HG03439 (cell line): ENCODE measurements around the gene SLC9A9.

Experiments used
- ATAC-seq: cut with Tn5 transposase; IDR thresholded peaks from one replicate; pipeline ENCODE4 v1.9.1; 2021; ENCODE audit warnings: mild to moderate bottlenecking, moderate library complexity; ENCODE audit not compliant: unreplicated experiment

The SLC9A9 gene

GRCh38 chr3:143343031-143343430 lies 505.2 kb downstream of the SLC9A9 start:
- ATAC-seq: no peak

- ATAC-seq: no peak
Measured at GRCh38 chr3:143339451-143339850, 508.8 kb downstream of the SLC9A9 start.

- no peak for ATAC-seq
Measured at GRCh38 chr3:143337387-143337786, 510.9 kb downstream of the SLC9A9 start.

GRCh38 chr3:143334231-143334630 lies 514.0 kb downstream of the SLC9A9 start:
- no peak for ATAC-seq

- no peak for ATAC-seq
Measured at GRCh38 chr3:143333367-143333766, 514.9 kb downstream of the SLC9A9 start.

- no peak for ATAC-seq
Measured at GRCh38 chr3:143332026-143332425, 516.2 kb downstream of the SLC9A9 start.

- no peak for ATAC-seq
Measured at GRCh38 chr3:143331350-143331749, 516.9 kb downstream of the SLC9A9 start.

GRCh38 chr3:143330296-143330868 lies 517.9 kb downstream of the SLC9A9 start:
- ATAC-seq: no peak

GRCh38 chr3:143329567-143330211 lies 518.6 kb downstream of the SLC9A9 start:
- ATAC-seq: no peak

GRCh38 chr3:143328451-143328850 lies 519.8 kb downstream of the SLC9A9 start:
- no peak for ATAC-seq

GRCh38 chr3:143326983-143327778 lies 521.1 kb downstream of the SLC9A9 start:
- no peak for ATAC-seq

- ATAC-seq: no peak
Measured at GRCh38 chr3:143321058-143321769, 527.1 kb downstream of the SLC9A9 start.

GRCh38 chr3:143315766-143316165 lies 532.5 kb downstream of the SLC9A9 start:
- ATAC-seq: no peak

GRCh38 chr3:143314251-143315093 lies 533.8 kb downstream of the SLC9A9 start:
- no peak for ATAC-seq

GRCh38 chr3:143313893-143314188 lies 534.4 kb downstream of the SLC9A9 start:
- ATAC-seq: no peak

GRCh38 chr3:143313025-143313892 lies 535.0 kb downstream of the SLC9A9 start:
- ATAC-seq: no peak

- no peak for ATAC-seq
Measured at GRCh38 chr3:143311096-143311495, 537.2 kb downstream of the SLC9A9 start.

GRCh38 chr3:143309705-143310104 lies 538.6 kb downstream of the SLC9A9 start:
- no peak for ATAC-seq

- ATAC-seq: no peak
Measured at GRCh38 chr3:143307613-143308183, 540.6 kb downstream of the SLC9A9 start.
